Neural cell (in vitro differentiated cells): ENCODE data around the gene MVD. TPM values are rescaled to one million over a fixed set of nuclear protein-coding genes. Genes with fewer than 3 reads are reported as not detected.

ENCODE experiments used
- H2AFZ ChIP-seq: fragments of 200-600, 300-800 bp; sonication (generic), shearing (Covaris generic); 2 replicates; pipeline ENCODE4 v1.6.0; 2014; ENCODE audit warnings: low read depth, mild to moderate bottlenecking, antibody characterized with exemption, low read length, moderate library complexity
- H3F3A ChIP-seq: fragments of 200-600 bp; shearing (Covaris generic); 2 replicates; pipeline ENCODE4 v1.6.1; 2016; ENCODE audit warnings: mild to moderate bottlenecking, moderate library complexity, mixed read lengths, antibody characterized with exemption, low read length; ENCODE audit not compliant: insufficient read depth, poor library complexity, severe bottlenecking
- H3K27ac ChIP-seq: fragments of 200-600, 300-800 bp; sonication (generic), shearing (Covaris generic); 2 replicates; pipeline ENCODE4 v1.5.1; 2014; ENCODE audit warnings: mild to moderate bottlenecking, low read length, moderate library complexity
- H3K27me3 ChIP-seq: fragments of 300-800, 200-600 bp; sonication (generic), shearing (Covaris generic); 2 replicates; pipeline ENCODE4 v1.6.0; 2014; ENCODE audit warnings: mild to moderate bottlenecking, low read depth, low read length, moderate library complexity; ENCODE audit not compliant: insufficient read depth
- H3K36me3 ChIP-seq: fragments of 300-800, 200-600 bp; sonication (generic), shearing (Covaris generic); 2 replicates; pipeline ENCODE4 v1.5.1; 2014; ENCODE audit warnings: mild to moderate bottlenecking, antibody characterized with exemption, low read length, moderate library complexity; ENCODE audit not compliant: insufficient read depth
- H3K4me2 ChIP-seq: fragments of 300-800, 200-600 bp; sonication (generic), shearing (Covaris generic); 2 replicates; pipeline ENCODE4 v1.6.0; 2014; ENCODE audit warnings: mild to moderate bottlenecking, low read length
- H3K4me3 ChIP-seq: fragments of 300-800, 200-600 bp; sonication (generic), shearing (Covaris generic); 2 replicates; pipeline ENCODE4 v1.5.1; 2014; ENCODE audit warnings: mild to moderate bottlenecking, low read length, moderate library complexity
- H3K79me2 ChIP-seq: fragments of 200-600 bp; shearing (Covaris generic); replicated peaks from 2 replicates; pipeline ENCODE4 v1.6.0; 2014; ENCODE audit warnings: mild to moderate bottlenecking, low read length, moderate library complexity; ENCODE audit not compliant: insufficient read depth
- H3K9ac ChIP-seq: fragments of 300-800, 200-600 bp; sonication (generic), shearing (Covaris generic); 2 replicates; pipeline ENCODE4 v1.6.1; 2016; ENCODE audit warnings: mild to moderate bottlenecking, low read length, mixed read lengths
- H3K9me2 ChIP-seq: fragments of 200-600 bp; shearing (Covaris generic); 2 replicates; pipeline ENCODE4 v1.6.1; 2016; ENCODE audit warnings: mild to moderate bottlenecking, low read length, mixed read lengths; ENCODE audit not compliant: insufficient read depth
- H3K9me3 ChIP-seq: fragments of 200-600, 300-800 bp; sonication (generic), shearing (Covaris generic); 2 replicates; pipeline ENCODE4 v1.6.1; 2016; ENCODE audit warnings: mild to moderate bottlenecking, mixed run types, low read length, moderate library complexity, mixed read lengths
- H4K20me1 ChIP-seq: fragments of 200-600 bp; shearing (Covaris generic); 2 replicates; pipeline ENCODE4 v1.6.1; 2016; ENCODE audit warnings: mild to moderate bottlenecking, mixed run types; ENCODE audit not compliant: insufficient read depth
- CTCF ChIP-seq: fragments of 450-650 bp; IDR thresholded peaks from 2 replicates; pipeline ENCODE4 v1.5.1; 2014; ENCODE audit warnings: antibody characterized with exemption, mild to moderate bottlenecking, moderate library complexity; ENCODE audit not compliant: poor library complexity, severe bottlenecking
- EP300 ChIP-seq: fragments of 450-650 bp; conservative IDR thresholded peaks from 2 replicates; pipeline ENCODE4 v1.6.1; 2014; ENCODE audit warnings: antibody characterized with exemption, mild to moderate bottlenecking, moderate library complexity; ENCODE audit not compliant: poor library complexity, severe bottlenecking
- EZH2 ChIP-seq: fragments of 200-600, 300-800 bp; shearing (Covaris generic), sonication (generic); IDR thresholded peaks from 2 replicates; pipeline ENCODE4 v1.6.1; 2014; ENCODE audit warnings: antibody characterized with exemption, low read length, borderline replicate concordance, mild to moderate bottlenecking; ENCODE audit not compliant: insufficient read depth, poor library complexity, severe bottlenecking
- MXI1 ChIP-seq: fragments of 450-650 bp; conservative IDR thresholded peaks from 2 replicates; pipeline ENCODE4 v1.6.1; 2014; ENCODE audit warnings: antibody characterized with exemption, mild to moderate bottlenecking; ENCODE audit not compliant: poor library complexity, severe bottlenecking
- POLR2AphosphoS5 ChIP-seq: IDR thresholded peaks from 2 replicates; pipeline ENCODE4 v1.6.1; 2012
- RAD21 ChIP-seq: fragments of 450-650 bp; conservative IDR thresholded peaks from 2 replicates; pipeline ENCODE4 v1.6.1; 2014; ENCODE audit warnings: antibody characterized with exemption, mild to moderate bottlenecking, moderate library complexity
- REST ChIP-seq: IDR thresholded peaks from 2 replicates; pipeline ENCODE4 v1.6.1; 2012; ENCODE audit warnings: borderline replicate concordance
- SMC3 ChIP-seq: fragments of 450-650 bp; conservative IDR thresholded peaks from 2 replicates; pipeline ENCODE4 v1.6.1; 2014; ENCODE audit warnings: antibody characterized with exemption, mild to moderate bottlenecking, moderate library complexity; ENCODE audit not compliant: poor library complexity
- TAF1 ChIP-seq: IDR thresholded peaks from 2 replicates; pipeline ENCODE4 v1.6.1; 2012; ENCODE audit warnings: low read depth
- polyA plus RNA-seq: library from polyadenylated mRNA; depleted of rRNA; stranded (reverse); fragments of >200 nt; gene quantifications from 2 replicates; pipeline ENCODE4 v1.2.3, GENCODE V29; 2014

MVD gene
- polyA plus RNA-seq, 1 donor from 2014 or later, result 232 TPM

DNA sequence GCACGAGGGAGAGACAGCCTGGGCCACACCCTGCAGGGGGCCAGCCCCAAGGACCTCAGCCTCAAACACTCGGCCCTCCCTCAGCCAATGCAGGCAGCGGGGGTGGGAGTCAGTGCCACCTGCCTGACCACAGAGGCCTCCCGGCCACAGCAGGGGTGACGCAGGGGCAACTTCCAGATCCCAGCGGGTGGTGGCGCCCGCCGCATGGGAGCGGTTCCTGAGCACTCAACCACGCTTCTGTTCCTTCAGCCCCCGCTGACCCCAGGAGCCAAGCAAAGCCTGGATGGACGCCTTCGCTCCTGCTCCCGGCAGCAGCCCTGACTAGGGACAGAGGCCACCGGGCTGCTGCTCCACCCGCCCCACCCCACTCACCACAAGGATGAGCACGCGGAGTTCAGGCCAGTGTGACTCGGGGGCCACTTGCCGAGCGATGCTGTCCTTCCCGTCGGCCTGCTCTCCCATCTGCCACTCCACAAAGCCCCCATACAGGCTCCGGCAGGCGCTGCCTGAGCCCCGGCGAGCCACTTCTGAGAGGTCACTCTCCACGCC lies 7.1 kb downstream of the MVD start:
- Histone ChIP-seq H3K27ac (no peak overlapping the region), H3K79me2 (peaks cover 6% of the 10 kb centered on the region), H4K20me1 (no peaks in the 10 kb centered on the region), H3K9me3 (no peaks in the 10 kb centered on the region), H3K4me2 (no peak overlapping the region), H3K4me3 (no peak overlapping the region), H2AFZ (no peak overlapping the region), H3K9ac (no peak overlapping the region), H3F3A (no peaks in the 10 kb centered on the region), H3K36me3 (no peaks in the 10 kb centered on the region), H3K9me2 (no peaks in the 10 kb centered on the region), H3K27me3 (no peaks in the 10 kb centered on the region)
- TF ChIP-seq POLR2AphosphoS5 (no peak), CTCF (no peak)

GRCh38 chr16:88655053-88655732 lies 7.7 kb downstream of the MVD start:
- Histone ChIP-seq H3K27me3 (no peaks in the 10 kb centered on the region), H3K9ac (no peak overlapping the region), H3K4me2 (no peak overlapping the region), H3K9me3 (no peaks in the 10 kb centered on the region), H3K4me3 (no peak overlapping the region), H3K9me2 (no peaks in the 10 kb centered on the region), H3K36me3 (no peaks in the 10 kb centered on the region), H3K79me2 (peaks cover 4% of the 10 kb centered on the region), H3K27ac (no peak overlapping the region), H3F3A (no peaks in the 10 kb centered on the region), H4K20me1 (no peaks in the 10 kb centered on the region), H2AFZ (no peak overlapping the region)
- TF ChIP-seq CTCF (no peak), SMC3 (no peak), EP300 (no peak), MXI1 (no peak)

- no peak overlapping the region for H2AFZ ChIP-seq
- no peaks in the 10 kb centered on the region for H3K79me2 ChIP-seq
- H4K20me1 ChIP-seq, result no peaks in the 10 kb centered on the region
- no peaks in the 10 kb centered on the region for H3K9me3 ChIP-seq
- no peaks in the 10 kb centered on the region for H3F3A ChIP-seq
- no peak overlapping the region for H3K27ac ChIP-seq
- no peak overlapping the region for H3K4me2 ChIP-seq
- TF ChIP-seq REST (no peak), TAF1 (no peak), EZH2 (no peak), RAD21 (no peak), SMC3 (no peak), EP300 (no peak), CTCF (no peak), MXI1 (no peak), POLR2AphosphoS5 (no peak)
- no peaks in the 10 kb centered on the region for H3K9me2 ChIP-seq
- no peak overlapping the region for H3K9ac ChIP-seq
- H3K36me3 ChIP-seq, result no peaks in the 10 kb centered on the region
- H3K4me3 ChIP-seq, result no peak overlapping the region
- H3K27me3 ChIP-seq, result no peaks in the 10 kb centered on the region
These were observed 8.4 kb downstream of the MVD start for GRCh38 chr16:88654363-88655052.
